ENCODE data around the gene RBMS2. TPM values are rescaled to one million over a fixed set of nuclear protein-coding genes. Genes with fewer than 3 reads are reported as not detected.

RBMS2 gene
- total RNA-seq, 1 donor from 2014 or later, result 7.9 TPM

DNA sequence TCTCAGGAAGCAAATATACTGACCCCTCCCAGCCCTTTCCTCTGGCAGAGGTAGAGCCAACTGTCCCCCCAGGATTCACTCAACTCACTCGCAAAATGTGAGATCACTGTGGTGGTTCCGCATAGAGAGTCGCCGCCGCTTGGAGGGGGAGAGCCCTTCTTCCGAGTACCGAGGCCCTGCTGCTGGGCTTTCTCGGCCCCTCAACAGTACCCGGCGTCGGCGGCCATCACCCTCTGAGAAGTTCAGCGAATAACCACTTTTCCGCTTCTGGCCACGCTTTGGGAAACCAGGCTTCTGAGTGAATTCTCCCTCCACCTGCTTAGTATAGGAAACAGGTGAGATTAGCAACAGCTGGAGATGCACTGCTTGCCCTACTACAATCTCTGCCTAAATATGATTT lies 77.4 kb downstream of the RBMS2 start:
- peaks cover 79% of the 10 kb centered on the region for H3K36me3 Mint-ChIP-seq (ENCODE audit: low read depth)
- peaks cover 4% of the 10 kb centered on the region for H3K4me1 Mint-ChIP-seq (ENCODE audit: low read depth)
- intact Hi-C loops (cut with micrococcal nuclease), result no loop called here
- no peak overlapping the region for H3K27ac Mint-ChIP-seq
- H3K9me3 Mint-ChIP-seq, result no peaks in the 10 kb centered on the region
- no peak overlapping the region for H3K4me3 Mint-ChIP-seq (ENCODE audit: low read depth)
- H3K27me3 Mint-ChIP-seq (ENCODE audit: low read depth), result no peaks in the 10 kb centered on the region
- DNase-seq (ENCODE audit: low spot score), result no peak

DNA sequence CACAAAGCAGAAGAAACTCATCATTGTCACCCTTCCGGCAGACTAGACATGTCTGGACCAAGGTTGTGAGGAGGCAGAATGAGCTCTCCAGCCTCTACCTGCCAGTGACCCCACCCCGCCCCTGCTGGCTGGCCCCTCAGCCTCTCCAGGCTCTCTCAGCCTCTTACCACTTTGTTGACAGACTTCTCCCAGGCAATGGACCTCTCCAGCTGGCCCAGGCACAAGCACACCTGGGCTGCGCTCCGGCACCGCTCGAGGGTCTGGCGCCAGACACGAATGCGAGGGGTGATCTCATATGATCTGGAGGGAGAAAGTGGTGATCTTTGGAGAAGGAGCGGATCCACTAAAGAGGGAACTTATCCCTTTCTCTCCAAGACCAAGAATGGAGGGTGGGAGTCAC lies 78.2 kb downstream of the RBMS2 start:
- no peak for DNase-seq (ENCODE audit: low spot score)
- Mint-ChIP-seq H3K9me3 (no peaks in the 10 kb centered on the region), H3K4me3 (ENCODE audit: low read depth) (no peak overlapping the region), H3K36me3 (ENCODE audit: low read depth) (peaks cover 87% of the 10 kb centered on the region), H3K27me3 (ENCODE audit: low read depth) (no peaks in the 10 kb centered on the region), H3K4me1 (ENCODE audit: low read depth) (peaks cover 4% of the 10 kb centered on the region), H3K27ac (no peak overlapping the region)
- intact Hi-C loops (cut with micrococcal nuclease), result no loop called here

DNA sequence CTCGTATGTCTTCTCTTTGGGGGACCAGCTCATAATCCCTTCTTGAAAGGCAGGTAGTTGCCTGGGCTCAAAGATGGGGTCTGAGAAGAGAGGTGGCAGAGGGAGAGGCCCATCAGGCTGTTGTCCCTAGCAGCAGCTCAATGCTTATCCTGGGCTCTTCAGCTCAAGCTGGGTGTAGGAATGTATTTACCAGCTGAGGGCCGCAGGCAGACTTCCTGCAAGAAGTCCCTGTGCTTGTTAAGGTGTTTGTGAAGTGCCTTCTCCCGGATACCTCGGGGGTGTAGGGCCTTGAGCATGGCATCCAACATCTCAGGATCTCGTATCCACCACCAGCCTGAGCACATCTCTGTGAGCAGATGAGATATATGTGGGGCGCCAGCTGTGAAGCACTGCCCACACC lies 79.1 kb downstream of the RBMS2 start:
- H3K9me3 Mint-ChIP-seq, result no peaks in the 10 kb centered on the region
- no peaks in the 10 kb centered on the region for H3K27me3 Mint-ChIP-seq (ENCODE audit: low read depth)
- H3K4me3 Mint-ChIP-seq (ENCODE audit: low read depth), result no peak overlapping the region
- DNase-seq (ENCODE audit: low spot score), result no peak
- no peak overlapping the region for H3K27ac Mint-ChIP-seq
- peaks cover 92% of the 10 kb centered on the region for H3K36me3 Mint-ChIP-seq (ENCODE audit: low read depth)
- intact Hi-C loops (cut with micrococcal nuclease), result no loop called here
- H3K4me1 Mint-ChIP-seq (ENCODE audit: low read depth), result peaks cover 4% of the 10 kb centered on the region

DNA sequence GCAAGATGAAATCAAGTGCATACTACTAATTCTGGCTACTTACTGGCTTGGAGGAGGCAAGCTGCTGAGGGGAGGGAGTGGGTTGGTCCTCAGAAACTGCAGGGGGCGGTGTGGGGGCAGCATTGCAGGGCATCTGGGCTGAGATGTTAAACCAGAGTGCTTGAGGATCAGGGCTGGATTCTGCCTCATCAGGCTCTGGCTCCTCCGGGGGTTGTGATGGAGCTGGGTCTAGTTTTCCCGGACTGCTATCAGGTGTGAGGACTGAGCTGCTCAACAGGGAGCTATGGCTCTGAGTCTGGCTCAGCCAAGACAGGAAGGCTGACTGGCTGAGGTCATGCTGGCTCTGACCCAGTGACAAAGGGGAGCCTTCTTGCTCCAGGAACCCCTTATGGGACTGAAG lies 79.9 kb downstream of the RBMS2 start:
- no peaks in the 10 kb centered on the region for H3K4me1 Mint-ChIP-seq (ENCODE audit: low read depth)
- no peak for DNase-seq (ENCODE audit: low spot score)
- H3K9me3 Mint-ChIP-seq, result no peaks in the 10 kb centered on the region
- intact Hi-C loops (cut with micrococcal nuclease), result no loop called here
- no peak overlapping the region for H3K27ac Mint-ChIP-seq
- peaks cover 94% of the 10 kb centered on the region for H3K36me3 Mint-ChIP-seq (ENCODE audit: low read depth)
- no peaks in the 10 kb centered on the region for H3K27me3 Mint-ChIP-seq (ENCODE audit: low read depth)
- no peak overlapping the region for H3K4me3 Mint-ChIP-seq (ENCODE audit: low read depth)

DNA sequence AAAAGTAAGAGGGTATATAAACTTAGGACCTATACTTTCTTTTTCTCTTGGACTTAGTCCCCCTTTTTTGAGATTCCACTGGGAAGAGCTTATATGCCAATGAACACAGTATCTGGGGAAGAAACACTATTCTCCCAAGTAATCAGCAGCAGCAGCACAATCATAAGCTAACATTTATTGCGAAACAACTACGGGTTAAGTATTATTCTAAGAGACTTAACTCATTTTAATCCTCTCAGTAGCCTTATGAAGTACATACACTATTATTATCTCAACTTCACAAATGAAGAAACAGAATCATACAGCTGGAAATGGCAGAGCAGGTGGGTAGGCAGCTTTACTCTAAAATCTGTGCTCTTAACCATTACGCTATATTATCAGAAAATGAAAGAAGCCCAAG lies 80.6 kb downstream of the RBMS2 start:
- no peak for DNase-seq (ENCODE audit: low spot score)
- Mint-ChIP-seq H3K4me3 (ENCODE audit: low read depth) (no peak overlapping the region), H3K36me3 (ENCODE audit: low read depth) (peaks cover 94% of the 10 kb centered on the region), H3K27ac (no peak overlapping the region), H3K4me1 (ENCODE audit: low read depth) (no peaks in the 10 kb centered on the region), H3K9me3 (no peaks in the 10 kb centered on the region), H3K27me3 (ENCODE audit: low read depth) (no peaks in the 10 kb centered on the region)
- intact Hi-C loops (cut with micrococcal nuclease), result no loop called here

DNA sequence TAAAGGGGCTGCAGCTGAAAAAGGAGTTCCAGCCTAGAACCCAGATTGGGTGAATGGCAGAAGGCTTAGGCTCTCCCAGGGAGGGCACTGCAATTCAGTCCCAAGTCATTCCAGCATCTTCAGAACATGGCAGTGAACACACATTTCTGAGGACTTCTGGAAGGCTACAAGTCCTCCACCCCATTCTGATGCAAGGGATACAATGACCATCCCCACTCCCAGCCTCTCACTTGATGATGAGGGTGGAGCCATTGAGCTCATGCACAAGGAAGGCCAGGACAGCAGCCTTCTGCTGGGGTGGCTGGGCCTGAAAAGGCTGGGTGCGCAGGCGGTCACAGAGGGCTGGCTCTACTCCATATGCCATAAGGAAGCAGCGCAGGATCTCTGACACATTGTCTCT lies 82.7 kb downstream of the RBMS2 start:
- no peaks in the 10 kb centered on the region for H3K4me1 Mint-ChIP-seq (ENCODE audit: low read depth)
- intact Hi-C loops (cut with micrococcal nuclease), result no loop called here
- no peak overlapping the region for H3K4me3 Mint-ChIP-seq (ENCODE audit: low read depth)
- no peak for DNase-seq (ENCODE audit: low spot score)
- no peaks in the 10 kb centered on the region for H3K27me3 Mint-ChIP-seq (ENCODE audit: low read depth)
- H3K9me3 Mint-ChIP-seq, result no peaks in the 10 kb centered on the region
- peaks cover 82% of the 10 kb centered on the region for H3K36me3 Mint-ChIP-seq (ENCODE audit: low read depth)
- H3K27ac Mint-ChIP-seq, result no peak overlapping the region

DNA sequence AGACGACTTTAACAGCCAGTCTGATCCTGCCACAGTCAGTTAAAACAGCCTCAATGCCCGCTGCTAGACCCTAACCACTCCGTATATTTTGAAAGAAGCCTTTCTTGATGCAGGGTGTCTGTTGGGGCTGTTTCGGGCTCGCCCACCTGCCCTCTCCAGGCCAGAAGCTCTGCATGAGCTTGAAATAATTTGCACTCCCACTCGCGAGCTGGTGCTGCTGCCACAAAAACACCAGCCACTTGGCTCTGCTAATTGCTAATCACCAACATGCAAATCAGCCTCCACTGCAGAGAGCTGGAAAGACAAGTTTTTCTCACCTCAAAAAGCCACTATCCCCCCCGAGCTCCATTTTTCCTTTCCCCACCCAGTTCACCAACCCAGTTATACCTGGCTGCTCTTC lies 93.0 kb downstream of the RBMS2 start:
- Mint-ChIP-seq H3K9me3 (no peaks in the 10 kb centered on the region), H3K36me3 (ENCODE audit: low read depth) (peaks cover 90% of the 10 kb centered on the region), H3K4me1 (ENCODE audit: low read depth) (peaks cover 3% of the 10 kb centered on the region), H3K27ac (no peak overlapping the region), H3K4me3 (ENCODE audit: low read depth) (no peak overlapping the region), H3K27me3 (ENCODE audit: low read depth) (no peaks in the 10 kb centered on the region)
- DNase-seq (ENCODE audit: low spot score), result no peak
- intact Hi-C loops (cut with micrococcal nuclease), result no loop called here

DNA sequence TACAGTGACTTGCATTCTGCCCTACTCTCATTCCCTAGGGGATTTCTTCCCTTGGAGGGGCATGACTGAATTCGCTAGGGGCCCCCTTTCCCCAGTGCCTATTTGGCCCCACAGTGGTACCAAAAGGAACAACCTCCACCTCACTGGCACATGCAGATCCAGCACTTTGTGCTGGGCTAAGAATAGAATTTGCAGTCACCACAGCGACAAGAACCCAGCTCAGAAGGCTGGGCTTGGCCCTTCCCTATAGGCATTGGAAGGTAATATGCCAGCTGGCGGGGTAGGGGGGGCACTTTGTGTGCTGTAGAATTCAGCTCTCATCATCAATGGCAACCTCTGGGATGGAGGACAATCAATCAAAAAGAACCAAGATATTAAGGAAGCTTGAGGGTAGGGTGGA lies 94.6 kb downstream of the RBMS2 start:
- no peaks in the 10 kb centered on the region for H3K9me3 Mint-ChIP-seq

DNA sequence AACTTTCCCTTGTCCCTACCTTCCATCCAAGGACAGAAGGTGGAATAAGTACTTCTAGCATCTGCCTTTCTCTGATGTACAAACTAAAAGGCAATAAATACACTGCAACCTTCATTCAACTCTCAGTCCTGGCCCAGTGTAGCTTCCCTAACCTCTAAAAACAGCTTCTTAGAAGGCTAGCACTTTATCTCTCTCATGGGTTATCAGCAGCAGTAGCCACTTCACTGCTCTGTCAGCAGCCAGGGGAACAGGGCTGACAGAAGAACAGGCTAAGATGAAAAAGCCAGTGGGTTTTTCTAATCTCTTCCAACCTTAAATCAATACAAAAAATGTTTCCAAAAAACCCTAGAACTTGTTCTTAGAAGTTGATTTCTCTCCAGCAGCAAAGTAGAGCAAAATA lies 95.3 kb downstream of the RBMS2 start:
- DNase-seq (ENCODE audit: low spot score), result no peak
- peaks cover 79% of the 10 kb centered on the region for H3K36me3 Mint-ChIP-seq (ENCODE audit: low read depth)
- H3K4me3 Mint-ChIP-seq (ENCODE audit: low read depth), result no peak overlapping the region
- peak overlapping the region; percentile 0 for H3K27ac Mint-ChIP-seq
- no peaks in the 10 kb centered on the region for H3K9me3 Mint-ChIP-seq
- intact Hi-C loops (cut with micrococcal nuclease), result no loop called here
- H3K4me1 Mint-ChIP-seq (ENCODE audit: low read depth), result peaks cover 9% of the 10 kb centered on the region
- H3K27me3 Mint-ChIP-seq (ENCODE audit: low read depth), result no peaks in the 10 kb centered on the region

More for the DNA sequence above, 94.6 kb downstream of the RBMS2 start:
- no peak for DNase-seq (ENCODE audit: low spot score)
- H3K27me3 Mint-ChIP-seq (ENCODE audit: low read depth), result no peaks in the 10 kb centered on the region
- H3K4me1 Mint-ChIP-seq (ENCODE audit: low read depth), result peaks cover 8% of the 10 kb centered on the region
- no peak overlapping the region for H3K4me3 Mint-ChIP-seq (ENCODE audit: low read depth)
- no peak overlapping the region for H3K27ac Mint-ChIP-seq
- H3K36me3 Mint-ChIP-seq (ENCODE audit: low read depth), result peaks cover 85% of the 10 kb centered on the region
- intact Hi-C loops (cut with micrococcal nuclease), result no loop called here

DNA sequence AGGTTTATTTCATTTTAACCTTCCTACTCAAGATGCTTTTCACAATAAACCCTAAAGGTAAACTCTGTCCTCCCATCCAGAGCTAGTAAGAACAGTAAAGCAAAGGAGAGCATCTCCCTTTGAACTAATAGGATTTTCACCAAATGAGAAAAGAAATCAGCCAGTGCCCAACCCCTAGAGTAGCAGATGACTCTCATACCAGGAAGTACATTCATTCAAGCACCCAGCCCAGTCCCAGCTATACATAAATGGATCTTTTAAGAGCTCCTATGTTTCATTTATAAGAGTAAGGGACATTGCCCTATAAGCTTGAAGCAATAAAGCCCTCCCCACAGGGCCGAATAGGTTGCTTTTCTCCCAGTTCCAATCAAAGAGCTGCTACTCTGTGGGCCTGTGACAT lies 100.9 kb downstream of the RBMS2 start:
- H3K36me3 Mint-ChIP-seq (ENCODE audit: low read depth), result peaks cover 61% of the 10 kb centered on the region

DNA sequence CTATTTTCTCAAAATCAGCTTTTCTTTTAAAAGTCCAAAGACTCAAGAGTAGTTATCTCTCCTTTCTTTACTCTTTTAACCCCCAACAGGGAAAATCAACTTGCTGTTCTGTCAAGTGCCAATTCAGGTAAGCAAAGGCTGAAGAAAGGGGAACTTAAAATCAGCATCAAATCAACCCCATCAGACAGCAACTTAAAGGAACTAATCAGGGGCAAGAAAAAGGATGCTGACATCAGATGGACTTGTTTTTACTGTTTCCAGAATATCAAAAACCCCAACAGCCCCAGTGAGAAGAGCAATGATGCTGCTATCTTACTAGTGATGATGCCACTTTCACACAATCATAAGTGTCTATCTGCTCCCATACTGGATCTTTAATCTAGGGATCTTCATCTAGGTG lies 105.1 kb downstream of the RBMS2 start:
- intact Hi-C loops (cut with micrococcal nuclease), result no loop called here
- no peak for DNase-seq (ENCODE audit: low spot score)
- H3K4me3 Mint-ChIP-seq (ENCODE audit: low read depth), result no peak overlapping the region

More for the DNA sequence above, 100.9 kb downstream of the RBMS2 start:
- H3K27me3 Mint-ChIP-seq (ENCODE audit: low read depth), result no peaks in the 10 kb centered on the region
- H3K4me3 Mint-ChIP-seq (ENCODE audit: low read depth), result no peak overlapping the region
- no peaks in the 10 kb centered on the region for H3K9me3 Mint-ChIP-seq
- DNase-seq (ENCODE audit: low spot score), result no peak
- peaks cover 31% of the 10 kb centered on the region for H3K4me1 Mint-ChIP-seq (ENCODE audit: low read depth)
- H3K27ac Mint-ChIP-seq, result peak overlapping the region; percentile 11
- intact Hi-C loops (cut with micrococcal nuclease), result no loop called here

DNA sequence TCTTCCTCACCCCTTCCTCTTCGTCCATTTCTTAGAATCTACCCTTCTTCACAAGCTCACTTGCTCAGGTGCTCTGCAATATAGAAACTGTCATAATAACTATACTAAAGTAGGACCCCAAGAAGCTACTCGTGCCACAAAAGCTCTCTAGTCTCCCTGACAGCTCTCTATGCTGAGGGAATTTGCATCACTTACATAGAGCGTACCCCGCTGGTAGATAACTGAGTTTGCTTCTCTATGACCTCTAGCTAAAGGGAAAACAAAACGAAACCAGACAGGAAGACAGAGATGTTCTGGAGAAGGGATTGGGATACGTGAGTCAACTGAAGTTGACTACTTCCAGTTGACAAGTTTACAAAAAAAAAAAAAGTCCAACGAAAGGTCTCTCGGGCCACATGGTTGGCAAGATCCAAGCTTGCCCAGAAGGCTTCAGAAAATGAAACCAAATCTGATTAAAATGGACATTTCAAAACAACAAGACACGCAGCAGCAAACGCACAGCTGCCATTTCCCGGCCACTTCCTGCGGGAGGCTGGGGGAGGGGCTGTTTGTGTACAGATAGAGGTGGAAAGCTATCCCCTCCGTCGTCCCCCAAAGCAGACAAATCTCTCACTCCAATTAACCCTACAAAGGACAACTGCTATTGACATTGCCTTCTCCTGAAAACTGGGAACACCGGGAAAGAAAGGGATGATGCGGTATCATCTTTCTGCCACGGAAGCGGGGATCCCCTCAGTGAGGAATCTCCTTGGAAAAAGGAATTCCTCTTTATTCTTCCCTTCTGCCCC lies 107.2 kb downstream of the RBMS2 start:
- DNase-seq (ENCODE audit: low spot score), result peak; percentile 52
- Mint-ChIP-seq H3K9me3 (no peaks in the 10 kb centered on the region), H3K4me3 (ENCODE audit: low read depth) (peak overlapping the region; percentile 99), H3K36me3 (ENCODE audit: low read depth) (peaks cover 40% of the 10 kb centered on the region), H3K4me1 (ENCODE audit: low read depth) (peaks cover 60% of the 10 kb centered on the region), H3K27ac (peak overlapping the region; percentile 94), H3K27me3 (ENCODE audit: low read depth) (no peaks in the 10 kb centered on the region)
- intact Hi-C loops (cut with micrococcal nuclease), result no loop called here

More for the DNA sequence above, 105.1 kb downstream of the RBMS2 start:
- no peaks in the 10 kb centered on the region for H3K27me3 Mint-ChIP-seq (ENCODE audit: low read depth)
- peaks cover 52% of the 10 kb centered on the region for H3K36me3 Mint-ChIP-seq (ENCODE audit: low read depth)
- no peaks in the 10 kb centered on the region for H3K9me3 Mint-ChIP-seq
- H3K27ac Mint-ChIP-seq, result peak overlapping the region; percentile 40
- peaks cover 46% of the 10 kb centered on the region for H3K4me1 Mint-ChIP-seq (ENCODE audit: low read depth)

DNA sequence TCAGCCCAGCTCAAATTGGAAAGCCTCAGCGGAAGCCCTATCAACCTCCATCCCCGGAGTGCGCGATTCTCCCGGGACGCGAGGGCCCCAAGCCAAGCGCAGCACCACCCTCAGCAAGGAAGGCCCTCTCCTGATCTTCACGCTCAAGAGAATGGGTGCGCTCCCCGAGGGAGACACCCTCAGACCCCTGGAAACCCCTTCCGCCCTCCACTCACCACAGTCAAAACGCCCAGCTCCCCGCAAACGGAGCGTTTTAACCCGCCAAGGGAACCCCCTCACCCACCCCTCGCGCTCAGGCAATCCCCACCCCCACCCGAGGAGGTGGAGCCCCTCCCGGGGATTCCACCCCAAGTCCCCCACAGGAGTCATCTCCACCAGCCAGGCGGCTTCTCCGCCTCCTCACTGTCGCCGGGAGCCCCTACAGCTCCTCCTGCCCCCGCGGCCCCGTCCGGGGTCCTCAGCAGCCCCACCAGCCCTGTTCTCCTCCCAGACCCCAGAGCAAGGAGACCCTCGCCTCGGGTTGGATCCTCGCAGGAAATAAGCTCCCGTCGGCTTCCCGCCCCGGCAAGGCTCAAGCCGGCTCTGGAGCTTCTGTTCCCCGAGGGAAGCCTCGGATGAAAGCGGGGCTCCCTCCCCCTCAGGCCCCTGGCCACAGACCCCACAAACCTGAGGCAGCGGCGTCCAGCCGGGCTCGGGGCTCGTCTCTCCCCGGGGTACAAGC lies 108.0 kb downstream of the RBMS2 start:
- Mint-ChIP-seq H3K4me1 (ENCODE audit: low read depth) (peaks cover 61% of the 10 kb centered on the region), H3K36me3 (ENCODE audit: low read depth) (peaks cover 32% of the 10 kb centered on the region), H3K27ac (peak overlapping the region; percentile 94), H3K27me3 (ENCODE audit: low read depth) (no peaks in the 10 kb centered on the region), H3K9me3 (no peaks in the 10 kb centered on the region), H3K4me3 (ENCODE audit: low read depth) (peak overlapping the region; percentile 99)
- intact Hi-C loops (cut with micrococcal nuclease), result loop anchor here (5.0 to 10.0 kb wide), 2 partner anchors 512 to 705 kb away; partner anchors contain the start of genes PYM1, RPL41 and ZC3H10
- no peak for DNase-seq (ENCODE audit: low spot score)
